ENCODE data around the gene KCNIP1. TPM values are rescaled to one million over a fixed set of nuclear protein-coding genes. Genes with fewer than 3 reads are reported as not detected.

KCNIP1 gene
- total RNA-seq, 4 donors from 2014 or later = 0.34 TPM; not detected in 3

GRCh38 chr5:170590566-170590965 is 86.7 kb downstream of the KCNIP1 start:
- TF ChIP-seq POLR2AphosphoS5 (IDR thresholded peaks at IDR 0.05) = no peak
- TF ChIP-seq POLR2A (IDR thresholded peaks at IDR 0.05) = no peak
- TF ChIP-seq CTCF (IDR thresholded peaks at IDR 0.05) = no peak
- no peak for TF ChIP-seq EP300 (IDR thresholded peaks at IDR 0.05)
- DNase-seq (ENCODE audit: low spot score in 2 of 2) = no peak
- no peaks in the 10 kb centered on the region for H3K36me3 ChIP-seq
- WGBS = 52% methylated on average over 3 of the region's 3 CpGs
- no peaks in the 10 kb centered on the region for H3K9me3 ChIP-seq
- no peaks in the 10 kb centered on the region for H3K4me1 ChIP-seq
- H3K27ac ChIP-seq = no peak overlapping the region
- H3K27me3 ChIP-seq = peaks cover 7% of the 10 kb centered on the region
- H3K4me3 ChIP-seq = no peak overlapping the region

GRCh38 chr5:170591054-170591453 is 87.2 kb downstream of the KCNIP1 start:
- no peak for DNase-seq (ENCODE audit: low spot score in 2 of 2)
- Histone ChIP-seq H3K27me3 (peaks cover 7% of the 10 kb centered on the region), H3K9me3 (no peaks in the 10 kb centered on the region), H3K27ac (no peak overlapping the region), H3K4me1 (no peaks in the 10 kb centered on the region), H3K4me3 (no peak overlapping the region), H3K36me3 (no peaks in the 10 kb centered on the region)
- TF ChIP-seq CTCF (IDR thresholded peaks at IDR 0.05) (no peak), EP300 (IDR thresholded peaks at IDR 0.05) (no peak), POLR2A (IDR thresholded peaks at IDR 0.05) (no peak), POLR2AphosphoS5 (IDR thresholded peaks at IDR 0.05) (no peak)
- 67% methylated on average over 5 of the region's 5 CpGs for WGBS

- H3K4me1 ChIP-seq = peaks cover 5% of the 10 kb centered on the region
- DNase-seq (ENCODE audit: low spot score in 2 of 2) = no peak
- H3K4me3 ChIP-seq = no peak overlapping the region
- peaks cover 13% of the 10 kb centered on the region for H3K27me3 ChIP-seq
- no peaks in the 10 kb centered on the region for H3K36me3 ChIP-seq
- H3K9me3 ChIP-seq = no peaks in the 10 kb centered on the region
- TF ChIP-seq POLR2A (IDR thresholded peaks at IDR 0.05) = no peak
- no peak for TF ChIP-seq CTCF (IDR thresholded peaks at IDR 0.05)
- no peak for TF ChIP-seq EP300 (IDR thresholded peaks at IDR 0.05)
- TF ChIP-seq POLR2AphosphoS5 (IDR thresholded peaks at IDR 0.05) = no peak
- 77% methylated on average over 4 of the region's 4 CpGs for WGBS
- H3K27ac ChIP-seq = no peak overlapping the region
Observed at GRCh38 chr5:170596482-170597044, 92.7 kb downstream of the KCNIP1 start.

GRCh38 chr5:170597109-170597751 is 93.4 kb downstream of the KCNIP1 start:
- H3K4me3 ChIP-seq = no peak overlapping the region
- peaks cover 5% of the 10 kb centered on the region for H3K4me1 ChIP-seq
- no peak overlapping the region for H3K27ac ChIP-seq
- TF ChIP-seq POLR2AphosphoS5 (IDR thresholded peaks at IDR 0.05) (no peak), EP300 (IDR thresholded peaks at IDR 0.05) (no peak), POLR2A (IDR thresholded peaks at IDR 0.05) (no peak), CTCF (IDR thresholded peaks at IDR 0.05) (no peak)
- no peaks in the 10 kb centered on the region for H3K36me3 ChIP-seq
- no peaks in the 10 kb centered on the region for H3K9me3 ChIP-seq
- peaks cover 13% of the 10 kb centered on the region for H3K27me3 ChIP-seq
- 24% methylated on average over 8 of the region's 9 CpGs for WGBS
- DNase-seq (ENCODE audit: low spot score in 2 of 2) = no peak

- Histone ChIP-seq H3K4me3 (no peak overlapping the region), H3K27ac (no peak overlapping the region), H3K27me3 (peaks cover 10% of the 10 kb centered on the region), H3K9me3 (no peaks in the 10 kb centered on the region), H3K4me1 (peaks cover 5% of the 10 kb centered on the region), H3K36me3 (no peaks in the 10 kb centered on the region)
- no peak for DNase-seq (ENCODE audit: low spot score in 2 of 2)
- 10% methylated on average over 8 of the region's 8 CpGs for WGBS
- TF ChIP-seq EP300 (IDR thresholded peaks at IDR 0.05) (no peak), POLR2A (IDR thresholded peaks at IDR 0.05) (no peak), CTCF (IDR thresholded peaks at IDR 0.05) (no peak), POLR2AphosphoS5 (IDR thresholded peaks at IDR 0.05) (no peak)
Observed at GRCh38 chr5:170597872-170598271, 94.1 kb downstream of the KCNIP1 start.
